Measurements from ENCODE around the gene KIAA0513.

KIAA0513 gene

DNA sequence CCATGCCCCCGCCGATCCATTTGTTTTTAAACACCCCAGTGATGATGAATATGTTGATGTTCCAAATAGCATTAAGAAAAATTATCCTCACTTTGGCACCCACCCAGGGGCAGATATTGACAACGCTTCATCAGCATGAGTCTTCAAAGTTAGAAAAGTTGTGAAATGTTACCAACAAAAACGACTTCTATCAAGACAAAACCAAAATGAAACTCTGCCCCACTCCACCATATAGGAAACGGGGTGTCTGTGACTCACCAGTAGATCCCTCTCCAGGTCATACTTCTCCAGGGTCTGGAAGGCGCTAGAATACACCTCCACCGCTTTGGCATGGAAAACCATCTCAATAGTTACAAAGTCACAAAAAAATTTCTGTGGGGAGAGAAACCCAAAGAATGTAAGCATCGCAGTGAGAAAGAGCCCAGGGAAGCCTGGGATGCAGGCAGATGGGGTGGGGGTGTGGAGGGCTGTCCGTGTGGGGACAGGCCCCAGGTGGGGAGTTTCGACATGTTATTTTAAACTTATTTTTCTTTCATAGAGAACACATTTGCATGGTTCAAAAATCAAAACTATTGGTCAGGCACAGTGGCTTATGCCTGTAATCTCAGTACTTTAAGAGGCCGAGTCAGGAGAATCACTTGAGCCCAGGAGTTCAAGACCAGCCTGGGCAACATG is 74.5 kb downstream of the KIAA0513 start:
- TF ChIP-seq, protein P1, sequence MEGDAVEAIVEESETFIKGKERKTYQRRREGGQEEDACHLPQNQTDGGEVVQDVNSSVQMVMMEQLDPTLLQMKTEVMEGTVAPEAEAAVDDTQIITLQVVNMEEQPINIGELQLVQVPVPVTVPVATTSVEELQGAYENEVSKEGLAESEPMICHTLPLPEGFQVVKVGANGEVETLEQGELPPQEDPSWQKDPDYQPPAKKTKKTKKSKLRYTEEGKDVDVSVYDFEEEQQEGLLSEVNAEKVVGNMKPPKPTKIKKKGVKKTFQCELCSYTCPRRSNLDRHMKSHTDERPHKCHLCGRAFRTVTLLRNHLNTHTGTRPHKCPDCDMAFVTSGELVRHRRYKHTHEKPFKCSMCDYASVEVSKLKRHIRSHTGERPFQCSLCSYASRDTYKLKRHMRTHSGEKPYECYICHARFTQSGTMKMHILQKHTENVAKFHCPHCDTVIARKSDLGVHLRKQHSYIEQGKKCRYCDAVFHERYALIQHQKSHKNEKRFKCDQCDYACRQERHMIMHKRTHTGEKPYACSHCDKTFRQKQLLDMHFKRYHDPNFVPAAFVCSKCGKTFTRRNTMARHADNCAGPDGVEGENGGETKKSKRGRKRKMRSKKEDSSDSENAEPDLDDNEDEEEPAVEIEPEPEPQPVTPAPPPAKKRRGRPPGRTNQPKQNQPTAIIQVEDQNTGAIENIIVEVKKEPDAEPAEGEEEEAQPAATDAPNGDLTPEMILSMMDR (IDR thresholded peaks at IDR 0.05; ENCODE audit: low read depth, low read length), result no peak
- no peak for DNase-seq (ENCODE audit: extremely low read depth, low read depth)

DNA sequence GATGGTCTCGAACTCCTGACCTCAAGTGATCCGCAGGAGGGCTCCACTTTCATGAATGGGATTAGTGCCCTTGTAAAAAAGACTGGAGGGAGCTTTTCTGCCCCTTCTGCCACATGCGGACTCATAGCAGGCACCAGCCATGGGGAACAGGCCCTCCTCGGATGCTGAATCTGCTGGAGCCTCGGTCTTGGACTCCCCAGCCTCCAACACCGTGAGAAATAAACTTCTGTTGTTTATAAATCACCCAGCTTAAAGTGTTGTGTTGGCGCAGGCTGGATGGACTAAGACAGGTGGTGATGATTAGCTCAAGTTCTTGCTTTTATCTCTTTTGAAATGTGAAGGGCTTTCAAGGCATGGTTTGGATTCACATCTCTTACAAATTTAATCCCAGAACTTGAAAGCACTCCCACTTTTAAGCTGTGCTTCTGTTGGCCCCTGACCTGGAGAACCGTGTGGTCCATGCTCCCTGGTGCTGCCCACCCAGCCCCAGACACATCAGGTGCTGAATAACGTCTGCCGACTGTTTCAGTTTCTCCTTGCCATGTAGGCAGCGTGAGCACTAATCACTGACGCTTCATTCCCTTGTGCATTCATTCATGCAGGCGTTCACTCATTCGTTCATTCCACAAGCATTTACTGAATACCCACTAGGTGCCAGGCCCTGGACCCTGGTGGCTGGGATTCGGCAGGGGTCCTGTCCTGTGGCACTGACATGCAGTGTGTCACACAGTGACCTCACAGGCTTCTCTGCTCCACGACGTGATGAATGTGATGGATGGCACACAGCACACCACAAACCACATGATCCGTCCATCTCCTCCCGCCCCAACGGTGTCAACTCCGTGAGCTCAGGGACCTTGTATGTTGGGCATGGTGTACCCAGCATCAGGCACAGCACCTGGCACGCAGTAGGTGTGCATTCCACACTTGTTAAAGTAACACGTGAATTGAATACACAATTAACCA is 75.8 kb downstream of the KIAA0513 start:
- TF ChIP-seq, protein P1 (IDR thresholded peaks at IDR 0.05; ENCODE audit: low read depth, low read length), result no peak
- DNase-seq (ENCODE audit: extremely low read depth, low read depth), result no peak

DNA sequence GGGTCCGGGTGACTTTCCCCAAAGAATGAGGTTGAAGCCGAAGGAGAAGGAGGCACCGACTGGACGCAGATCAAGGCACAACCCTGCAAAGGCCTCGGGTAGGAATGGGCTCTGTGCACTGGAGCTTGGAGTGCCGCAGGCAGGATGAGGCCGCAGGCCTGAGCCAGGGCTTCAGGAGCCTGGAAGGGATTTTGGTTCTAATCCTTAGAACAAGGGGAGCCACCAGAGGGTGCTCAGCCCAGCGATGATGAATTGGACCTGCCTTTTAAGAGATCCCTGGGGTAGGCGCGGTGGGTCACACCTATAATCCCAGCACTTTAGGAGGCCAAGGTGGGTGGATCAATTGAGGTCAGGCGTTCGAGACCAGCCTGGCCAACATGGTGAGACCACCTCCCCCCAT is 76.6 kb downstream of the KIAA0513 start:
- no peak for DNase-seq (ENCODE audit: extremely low read depth, low read depth)
- TF ChIP-seq, protein P1 (IDR thresholded peaks at IDR 0.05; ENCODE audit: low read depth, low read length), result no peak

DNA sequence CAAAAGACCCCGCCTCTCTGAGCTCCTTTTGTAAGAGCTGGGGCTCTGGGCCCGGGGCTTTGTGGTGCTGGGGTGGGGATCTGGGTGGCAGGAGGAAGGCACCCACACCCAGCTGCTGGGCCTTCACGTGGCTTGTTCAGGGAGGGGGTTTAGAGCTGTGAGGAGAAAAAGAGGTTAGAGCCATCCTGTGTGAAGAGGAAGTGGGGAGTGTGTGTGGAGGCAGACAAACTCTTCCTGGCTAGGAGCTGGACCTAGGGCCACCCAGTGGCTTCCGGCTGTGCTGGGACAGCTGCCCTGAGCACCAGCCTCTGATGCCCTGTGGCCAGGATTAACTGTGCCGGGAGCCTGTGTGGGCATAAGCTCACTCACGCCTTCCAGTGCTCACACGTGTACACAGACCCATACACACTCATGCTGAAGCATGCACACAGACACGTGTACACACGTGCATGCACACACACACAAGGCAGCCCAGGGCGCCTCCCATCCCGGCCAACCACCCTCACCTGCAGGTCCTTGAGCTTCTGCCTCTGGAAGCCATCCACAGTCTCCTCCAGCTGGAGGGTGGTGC is 77.3 kb downstream of the KIAA0513 start:
- TF ChIP-seq, protein P1 (IDR thresholded peaks at IDR 0.05; ENCODE audit: low read depth, low read length), result no peak
- DNase-seq (ENCODE audit: extremely low read depth, low read depth), result no peak

DNA sequence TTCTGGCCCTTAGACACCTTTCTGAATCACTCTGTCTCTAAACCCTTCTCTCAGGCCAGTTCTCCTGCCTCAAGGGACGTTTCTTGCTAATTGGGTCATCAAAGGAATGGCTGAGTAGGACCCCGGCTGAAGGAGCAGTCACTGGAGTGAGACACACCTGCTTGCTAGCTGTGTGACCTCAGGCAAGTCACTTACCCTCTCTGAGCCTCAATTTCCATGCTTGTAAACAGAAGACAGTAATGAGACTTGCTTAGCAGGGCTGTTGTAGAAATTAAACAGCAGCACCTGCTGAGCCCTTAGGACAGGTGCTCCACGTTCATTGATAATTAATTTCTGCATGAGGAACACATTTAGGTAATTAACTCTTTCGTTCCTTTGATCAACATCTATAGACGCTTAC is 77.9 kb downstream of the KIAA0513 start:
- TF ChIP-seq, protein P1 (IDR thresholded peaks at IDR 0.05; ENCODE audit: low read depth, low read length), result no peak
- no peak for DNase-seq (ENCODE audit: extremely low read depth, low read depth)

DNA sequence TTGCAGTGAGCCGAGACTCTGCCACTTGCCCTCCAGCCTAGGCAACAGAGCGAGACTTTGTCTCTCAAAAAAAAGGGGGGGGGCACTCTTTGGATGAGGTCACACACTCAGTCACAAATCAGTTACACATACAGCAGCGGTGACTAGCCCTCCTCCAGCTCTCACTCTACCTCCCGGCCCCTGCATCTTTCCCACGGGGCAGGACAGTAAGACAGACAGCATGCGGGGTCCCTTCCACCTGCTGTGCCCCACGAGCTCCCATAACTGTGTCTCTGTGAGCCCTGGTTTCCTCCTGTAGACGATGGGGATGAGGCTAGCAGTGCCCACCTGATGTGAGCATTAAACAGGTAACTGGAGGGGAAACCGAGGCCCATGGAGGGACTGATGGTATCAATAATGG is 79.5 kb downstream of the KIAA0513 start:
- DNase-seq (ENCODE audit: extremely low read depth, low read depth), result no peak
- TF ChIP-seq, protein P1 (IDR thresholded peaks at IDR 0.05; ENCODE audit: low read depth, low read length), result no peak

DNA sequence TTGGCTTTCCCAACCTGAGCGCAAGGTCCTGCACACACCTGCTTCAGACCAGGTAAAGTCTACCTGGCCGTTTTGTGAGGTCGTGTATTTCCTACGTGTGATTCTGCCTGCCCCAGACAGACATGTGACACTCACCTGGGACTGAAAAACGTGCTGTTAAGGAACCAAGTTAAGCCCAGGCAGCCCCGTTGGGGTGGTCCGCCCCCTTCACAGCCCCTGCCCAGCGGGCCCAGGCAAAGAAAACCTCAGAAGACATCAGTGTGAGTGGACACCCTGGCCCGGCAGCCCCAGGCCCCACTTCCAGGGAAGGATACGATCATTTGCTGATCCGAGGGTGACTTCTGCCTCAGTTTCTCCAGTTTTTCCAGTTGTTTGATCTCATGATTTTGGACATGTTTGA is 79.9 kb downstream of the KIAA0513 start:
- TF ChIP-seq, protein P1 (IDR thresholded peaks at IDR 0.05; ENCODE audit: low read depth, low read length), result no peak
- no peak for DNase-seq (ENCODE audit: extremely low read depth, low read depth)

All from AG09319 (cell line).